Kidney (tissue), 14 donors: ENCODE results near the gene ACY1. TPM values are rescaled to one million over a fixed set of nuclear protein-coding genes. Genes with fewer than 3 reads are reported as not detected.

Source experiments
- DNase-seq, 5 donors: peaks; one replicate each; pipeline ENCODE4 v3.0.0-alpha.2; 2013 to 2020
- FAIRE-seq: peaks from 2 replicates; lab custom pipeline; 2012; peaks lifted over from hg19 to GRCh38; lab: Jason Lieb, UNC
- H3K27ac ChIP-seq, 2 donors: one replicate each; pipeline ENCODE4 v1.7.0; 2013; ENCODE audit warnings: low read depth in 2 of 2, low read length in 2 of 2, inconsistent platforms in 1 of 2
- H3K27me3 ChIP-seq: one replicate; pipeline ENCODE4 v1.7.1; 2013; ENCODE audit warnings: low read length, inconsistent platforms; ENCODE audit not compliant: control insufficient read depth, insufficient read depth
- H3K36me3 ChIP-seq, 3 donors: one replicate each; pipeline versions ENCODE4 v1.7.0 to v1.7.1; 2013; ENCODE audit warnings: low read length in 3 of 3, control low read depth in 1 of 3, inconsistent platforms in 1 of 3; ENCODE audit not compliant: insufficient read depth in 3 of 3, control insufficient read depth in 2 of 3
- H3K4me1 ChIP-seq, 3 donors: one replicate each; pipeline versions ENCODE4 v1.7.0 to v1.7.1; 2013; ENCODE audit warnings: low read length in 3 of 3, inconsistent platforms in 1 of 3, low read depth in 1 of 3; ENCODE audit not compliant: control insufficient read depth in 2 of 3, insufficient read depth in 2 of 3
- H3K4me3 ChIP-seq, 3 donors: one replicate each; pipeline versions ENCODE4 v1.7.0 to v1.8.1; 2013; ENCODE audit warnings: low read length in 3 of 3, control low read depth in 1 of 3, inconsistent platforms in 1 of 3
- H3K9ac ChIP-seq, 3 donors: one replicate each; pipeline versions ENCODE4 v1.7.0 to v1.7.1; 2013; ENCODE audit warnings: low read length in 3 of 3, control low read depth in 1 of 3, inconsistent platforms in 1 of 3
- H3K9me3 ChIP-seq, 3 donors: one replicate each; pipeline versions ENCODE4 v1.7.0 to v1.7.1; 2013; ENCODE audit warnings: low read length in 3 of 3, control low read depth in 1 of 3, inconsistent platforms in 1 of 3; ENCODE audit not compliant: control insufficient read depth in 2 of 3, insufficient read depth in 1 of 3
- CTCF ChIP-seq: IDR thresholded peaks from 3 replicates; pipeline ENCODE4 v1.5.1; 2012; ENCODE audit warnings: mild to moderate bottlenecking, moderate library complexity, borderline replicate concordance; ENCODE audit not compliant: insufficient read depth; ENCODE audit errors: extremely low read depth
- intact Hi-C: fragments of 100-400 bp; cut with DNase I; formaldehyde crosslinking; loops from one replicate; pipeline ENCODE4 v1.11.1; 2022
- polyA plus RNA-seq: library from polyadenylated mRNA; stranded (reverse); fragments of 350-450 nt; fragmentation: Illumina TruSeq; extraction: RNeasy Lipid Tissue Mini Kit (QIAGEN cat#74804); gene quantifications from one replicate; pipeline ENCODE4 v1.2.3, GENCODE V29; 2014; ENCODE audit warnings: low read depth, low replicate concordance; ENCODE audit not compliant: insufficient read depth
- total RNA-seq: library from RNA; stranded (reverse); fragmentation: NEBNext Ultra II Directional; extraction: Animal tissue kit (Norgen Biotek cat#: 25700); gene quantifications from one replicate; pipeline ENCODE4 v1.2.1, GENCODE V29; 2021
- donor health status: control.
- donor health status: control.
- donor health status: control.
- donor health status: control.
- donor health status: control.
- donor health status: DM: yes; HTN: yes; CAD: no.
- donor health status: Normal renal cell carcinoma (clear cell type).

The ACY1 gene
- total and polyA plus RNA-seq, 2 donors from 2014 or later = 68.1 to 856 TPM

DNA sequence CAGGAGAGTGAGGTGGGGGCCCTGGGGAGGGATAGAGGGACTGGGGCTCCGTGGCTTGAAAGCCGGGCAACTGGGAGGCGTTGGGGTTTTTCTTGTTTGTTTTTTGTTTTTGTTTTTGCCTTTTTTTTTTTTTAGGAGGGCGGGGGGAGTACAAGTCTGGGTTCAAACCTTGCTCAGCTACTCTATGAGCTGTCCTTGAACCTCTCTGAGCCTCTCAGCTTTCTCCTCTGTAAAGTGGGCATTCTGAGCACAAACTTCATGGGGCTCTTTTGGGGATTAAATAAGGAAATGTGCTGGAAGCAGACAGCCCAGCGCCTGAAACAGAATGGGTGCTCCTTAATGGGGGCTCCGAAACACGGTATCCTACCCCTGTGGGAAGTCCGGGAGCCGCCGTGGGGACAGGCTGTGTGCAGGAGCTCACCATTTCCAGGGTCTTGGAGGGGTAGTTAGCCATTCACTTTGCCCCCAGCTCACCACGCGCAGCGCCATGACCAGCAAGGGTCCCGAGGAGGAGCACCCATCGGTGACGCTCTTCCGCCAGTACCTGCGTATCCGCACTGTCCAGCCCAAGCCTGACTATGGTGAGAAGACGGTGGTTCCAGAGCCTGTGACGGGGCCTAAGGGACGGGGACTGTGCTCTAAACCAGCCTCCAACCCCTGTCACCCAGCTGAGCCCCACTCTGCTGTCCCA, 388 bp downstream of the ACY1 start:
- H3K4me3 ChIP-seq = peak overlapping the region; percentile 46 to 82 (median 77)
- no peaks in the 10 kb centered on the region for H3K9me3 ChIP-seq
- DNase-seq = no peak
- H3K36me3 ChIP-seq = peaks cover 0 to 7% (median 3%) of the 10 kb centered on the region in 3 donors
- peak overlapping the region in 2 of 3 donors; percentile 74 to 89 for H3K9ac ChIP-seq
- no peak for FAIRE-seq
- intact Hi-C loops = no loop called here
- no peak for TF ChIP-seq CTCF
- H3K27me3 ChIP-seq = no peaks in the 10 kb centered on the region
- H3K27ac ChIP-seq = peak overlapping the region; percentile 89 to 97
- peaks cover 2 to 30% (median 4%) of the 10 kb centered on the region in 3 donors for H3K4me1 ChIP-seq

DNA sequence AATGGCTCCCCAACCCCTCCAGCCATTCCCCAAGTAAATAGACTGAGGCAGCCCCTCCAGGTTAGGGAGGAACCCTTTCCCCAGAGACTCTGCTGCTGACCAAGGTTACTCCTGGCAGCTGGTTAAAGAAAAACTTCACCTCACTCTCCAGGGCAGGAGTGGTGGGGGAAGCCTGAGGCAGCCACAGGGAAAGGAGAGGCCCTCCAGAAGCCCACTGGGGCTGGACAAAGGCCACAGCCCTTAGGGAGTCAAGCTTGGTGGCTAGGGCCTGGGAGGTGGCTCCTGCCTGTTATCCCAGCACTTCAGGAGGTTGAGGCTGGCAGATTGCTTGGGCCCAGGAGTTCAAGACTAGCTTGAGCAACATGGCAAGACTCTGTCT, 923 bp downstream of the ACY1 start:
- H3K4me1 ChIP-seq = peaks cover 2 to 30% (median 4%) of the 10 kb centered on the region in 3 donors
- H3K9me3 ChIP-seq = no peaks in the 10 kb centered on the region
- intact Hi-C loops = no loop called here
- peaks cover 0 to 7% (median 3%) of the 10 kb centered on the region in 3 donors for H3K36me3 ChIP-seq
- peak overlapping the region; percentile 89 to 97 for H3K27ac ChIP-seq
- H3K27me3 ChIP-seq = no peaks in the 10 kb centered on the region
- TF ChIP-seq CTCF = no peak
- FAIRE-seq (no peak), DNase-seq (no peak)
- peak overlapping the region in 2 of 3 donors; percentile 74 to 89 for H3K9ac ChIP-seq
- peak overlapping the region in 2 of 3 donors; percentile 77 to 82 for H3K4me3 ChIP-seq

DNA sequence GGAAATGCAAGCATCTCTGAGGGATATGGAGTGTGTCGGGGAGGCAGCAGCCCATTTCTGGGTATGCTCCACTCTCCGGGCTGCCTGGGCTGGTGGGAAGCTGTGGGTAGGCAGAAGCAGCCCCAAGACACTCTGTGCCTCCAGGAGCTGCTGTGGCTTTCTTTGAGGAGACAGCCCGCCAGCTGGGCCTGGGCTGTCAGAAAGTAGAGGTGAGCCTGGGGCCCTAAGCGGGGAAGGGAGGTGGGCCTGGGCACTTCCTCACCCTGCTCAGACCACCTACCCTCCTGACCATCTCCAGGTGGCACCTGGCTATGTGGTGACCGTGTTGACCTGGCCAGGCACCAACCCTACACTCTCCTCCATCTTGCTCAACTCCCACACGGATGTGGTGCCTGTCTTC, 1.7 kb downstream of the ACY1 start:
- FAIRE-seq (no peak), DNase-seq (no peak)
- intact Hi-C loops = no loop called here
- no peak for TF ChIP-seq CTCF
- H3K4me1 ChIP-seq = peaks cover 2 to 30% (median 4%) of the 10 kb centered on the region in 3 donors
- no peaks in the 10 kb centered on the region for H3K9me3 ChIP-seq
- H3K4me3 ChIP-seq = peak overlapping the region in 2 of 3 donors; percentile 57 to 82
- peak overlapping the region in 2 of 3 donors; percentile 17 to 74 for H3K9ac ChIP-seq
- H3K27ac ChIP-seq = peak overlapping the region in 1 of 2 donors; percentile 10
- peaks cover 0 to 7% (median 3%) of the 10 kb centered on the region in 3 donors for H3K36me3 ChIP-seq
- no peaks in the 10 kb centered on the region for H3K27me3 ChIP-seq
